GM12872 (cell line): Measurements from ENCODE around the gene NUCKS1.

Experiments
- TF ChIP-seq, protein P1 (sequence below): IDR thresholded peaks from 3 replicates; pipeline ENCODE4 v1.5.1; 2011; ENCODE audit warnings: low read depth, mild to moderate bottlenecking, low read length, moderate library complexity; ENCODE audit not compliant: insufficient read depth

Gene NUCKS1

DNA sequence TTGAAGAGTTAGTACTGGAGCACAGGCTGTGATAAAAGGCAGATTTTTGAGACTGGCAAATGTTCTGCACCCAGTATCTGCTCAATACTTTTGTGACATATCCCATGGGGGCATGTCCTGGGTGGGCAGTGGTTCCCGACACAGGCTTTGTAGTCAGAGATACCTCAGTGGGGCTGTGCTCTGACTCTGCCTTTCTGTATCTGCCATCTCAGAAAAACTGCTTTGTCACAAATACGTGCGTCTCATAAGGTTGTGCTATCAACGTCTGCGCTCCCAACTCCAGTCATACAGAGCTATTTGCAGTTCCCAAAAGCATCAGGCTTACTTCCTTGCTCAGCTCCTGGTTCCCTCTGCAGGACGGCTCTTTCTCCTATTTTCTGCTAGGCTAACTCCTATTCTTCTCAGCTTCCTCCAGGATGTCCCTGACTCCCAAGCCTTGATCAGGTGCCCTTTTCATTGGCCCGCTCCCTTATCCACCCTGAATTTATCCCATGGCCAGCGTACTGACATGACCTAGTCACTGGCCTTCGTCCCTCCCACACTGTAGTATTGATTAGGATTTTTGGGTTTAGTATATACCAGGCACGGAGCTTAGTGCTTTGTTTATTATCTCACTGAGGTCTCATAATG, 37.4 kb upstream of the NUCKS1 start:
- TF ChIP-seq, protein P1, sequence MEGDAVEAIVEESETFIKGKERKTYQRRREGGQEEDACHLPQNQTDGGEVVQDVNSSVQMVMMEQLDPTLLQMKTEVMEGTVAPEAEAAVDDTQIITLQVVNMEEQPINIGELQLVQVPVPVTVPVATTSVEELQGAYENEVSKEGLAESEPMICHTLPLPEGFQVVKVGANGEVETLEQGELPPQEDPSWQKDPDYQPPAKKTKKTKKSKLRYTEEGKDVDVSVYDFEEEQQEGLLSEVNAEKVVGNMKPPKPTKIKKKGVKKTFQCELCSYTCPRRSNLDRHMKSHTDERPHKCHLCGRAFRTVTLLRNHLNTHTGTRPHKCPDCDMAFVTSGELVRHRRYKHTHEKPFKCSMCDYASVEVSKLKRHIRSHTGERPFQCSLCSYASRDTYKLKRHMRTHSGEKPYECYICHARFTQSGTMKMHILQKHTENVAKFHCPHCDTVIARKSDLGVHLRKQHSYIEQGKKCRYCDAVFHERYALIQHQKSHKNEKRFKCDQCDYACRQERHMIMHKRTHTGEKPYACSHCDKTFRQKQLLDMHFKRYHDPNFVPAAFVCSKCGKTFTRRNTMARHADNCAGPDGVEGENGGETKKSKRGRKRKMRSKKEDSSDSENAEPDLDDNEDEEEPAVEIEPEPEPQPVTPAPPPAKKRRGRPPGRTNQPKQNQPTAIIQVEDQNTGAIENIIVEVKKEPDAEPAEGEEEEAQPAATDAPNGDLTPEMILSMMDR: no peak

DNA sequence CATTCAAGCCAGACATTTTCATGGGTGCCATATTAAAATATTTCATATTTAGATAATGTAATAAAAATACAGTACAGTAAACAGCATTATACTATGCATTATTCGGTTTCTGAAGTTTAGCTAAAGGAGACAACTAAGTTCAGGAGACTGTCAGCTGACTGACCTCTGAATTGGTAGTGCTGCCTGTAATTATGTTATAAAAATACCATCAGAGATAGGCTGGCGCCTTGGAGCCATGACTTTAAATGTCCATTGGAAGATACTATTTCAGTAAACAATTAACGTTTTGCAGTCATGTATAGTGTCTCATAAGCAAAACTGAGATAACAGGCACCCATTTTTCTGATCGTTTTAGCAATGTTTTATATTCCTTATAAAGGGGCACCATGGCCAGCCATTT, 36.6 kb upstream of the NUCKS1 start:
- TF ChIP-seq, protein P1: no peak

DNA sequence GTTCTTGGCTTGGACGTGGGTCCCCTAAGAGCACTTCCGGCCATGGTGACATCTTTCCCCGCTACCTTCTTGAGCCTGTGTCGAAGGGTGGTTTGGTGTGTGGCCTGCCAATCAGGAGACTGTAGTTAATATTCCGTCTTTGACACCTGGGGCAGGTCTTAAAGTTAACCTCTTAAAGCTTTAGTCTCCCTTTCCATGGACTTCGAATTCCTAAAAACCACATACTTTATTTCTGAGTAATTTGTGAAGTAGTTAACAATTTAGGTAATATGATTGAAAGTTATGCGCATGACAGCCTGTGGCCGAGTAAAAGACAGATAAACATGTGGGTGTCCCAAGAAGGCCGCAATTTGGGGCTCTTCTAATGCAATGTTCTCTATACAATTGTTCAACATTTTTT, 35.5 kb upstream of the NUCKS1 start:
- TF ChIP-seq, protein P1: no peak

DNA sequence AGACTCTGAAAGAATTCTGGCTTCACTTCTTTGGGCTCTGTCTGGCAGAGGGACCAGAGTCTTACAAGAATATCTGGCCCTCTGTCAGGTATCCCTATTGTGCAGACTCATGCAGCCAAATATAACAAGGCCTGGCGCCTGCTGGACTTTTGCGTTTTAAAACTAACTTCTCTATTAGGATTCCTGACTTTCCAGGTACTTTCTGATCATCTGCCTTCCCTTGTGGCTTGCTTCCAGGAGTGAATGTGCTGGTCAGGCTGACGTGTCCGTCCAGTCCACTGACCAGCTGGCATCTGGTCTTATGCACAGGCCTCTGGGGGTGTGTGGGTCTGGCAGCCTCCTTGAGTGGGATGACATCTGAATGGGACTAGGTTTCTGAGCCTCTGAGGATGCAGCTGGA, 33.9 kb upstream of the NUCKS1 start:
- TF ChIP-seq, protein P1: no peak

DNA sequence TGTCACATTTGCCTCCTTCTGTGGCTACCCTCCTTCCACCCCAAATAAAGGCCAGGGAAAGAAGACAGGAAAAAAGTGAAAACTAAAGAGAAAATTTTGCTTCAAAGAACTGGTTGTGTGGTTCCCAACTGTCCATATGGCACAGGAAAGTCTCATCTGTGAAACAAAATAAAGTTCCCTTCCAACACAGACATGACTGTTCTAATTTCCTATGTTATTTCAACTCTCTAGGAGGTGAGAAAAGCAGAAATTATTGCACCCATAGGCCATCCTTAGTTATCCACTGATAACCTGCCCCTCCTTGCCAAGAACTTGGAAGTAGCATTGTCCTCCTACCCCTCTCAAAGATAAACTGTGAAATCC, 33.4 kb upstream of the NUCKS1 start:
- TF ChIP-seq, protein P1: no peak

DNA sequence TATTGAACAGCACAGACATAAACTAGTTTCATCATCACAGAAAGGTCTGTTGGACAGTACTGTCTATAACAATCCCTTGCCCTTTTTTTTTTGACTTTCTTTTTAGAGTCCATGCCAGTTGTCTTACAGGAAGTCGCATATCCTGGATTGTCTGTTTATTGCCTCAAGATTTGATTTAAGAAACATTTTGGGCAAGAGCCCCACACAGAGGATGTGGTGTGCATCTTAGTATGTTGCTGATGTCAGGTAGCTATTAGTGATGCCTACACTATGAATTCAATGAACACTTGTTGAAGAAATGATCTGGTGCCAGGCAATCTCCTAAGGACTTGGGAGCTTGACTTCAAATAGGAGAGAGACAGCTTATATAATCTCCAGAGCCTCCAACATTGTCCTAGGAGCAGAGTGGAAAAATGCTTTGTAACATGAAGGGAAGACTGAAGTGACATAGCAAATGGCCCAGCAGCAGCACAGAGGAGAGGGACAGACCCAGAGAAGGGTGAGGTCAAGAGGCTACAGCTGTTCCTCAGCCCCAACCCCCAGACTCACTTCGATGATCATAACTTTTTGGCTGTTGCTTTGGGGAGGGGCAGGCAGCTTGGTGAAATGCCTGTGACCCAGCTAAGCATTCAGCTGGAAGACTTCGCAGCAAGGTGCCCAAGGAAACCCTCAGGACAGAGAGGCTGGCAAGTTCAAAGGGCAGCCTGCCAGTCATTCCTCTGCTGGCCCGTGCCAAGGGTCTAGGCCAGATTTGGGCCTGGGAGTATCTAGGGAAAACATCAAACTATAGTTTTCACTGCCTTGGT, 32.8 kb upstream of the NUCKS1 start:
- TF ChIP-seq, protein P1: no peak

DNA sequence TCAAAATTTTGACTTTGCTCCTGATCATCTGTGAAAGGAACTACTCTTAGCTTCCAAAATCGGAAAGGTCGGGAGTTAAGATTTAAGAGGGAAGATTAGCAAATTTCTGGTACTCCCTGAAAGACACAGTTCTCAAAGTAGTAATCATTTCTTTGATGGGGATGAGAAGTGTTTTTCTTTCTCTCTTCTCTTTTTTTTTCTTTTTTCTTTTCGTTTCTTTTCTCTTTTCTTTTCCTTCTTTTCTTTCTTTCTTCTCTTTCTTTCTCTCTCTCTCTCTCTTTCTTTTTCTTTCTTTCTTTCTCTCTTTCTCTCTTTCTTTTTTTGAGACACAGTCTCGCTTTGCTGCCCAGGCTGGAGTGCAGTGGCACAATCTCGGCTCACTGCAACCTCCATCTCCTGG, 30.4 kb upstream of the NUCKS1 start:
- TF ChIP-seq, protein P1: no peak
